ENCODE results near the gene CWC25. TPM values are rescaled to one million over a fixed set of nuclear protein-coding genes. Genes with fewer than 3 reads are reported as not detected.
A peak's percentile ranks its signal among the peaks of the same experiment; 100 is the strongest.

CWC25 gene
- total and polyA plus RNA-seq, 2 of the 13 experiments (the other 11 are each of a cell fraction or from before 2014, with no cell fraction given), result 15.6 to 22.7 TPM

DNA sequence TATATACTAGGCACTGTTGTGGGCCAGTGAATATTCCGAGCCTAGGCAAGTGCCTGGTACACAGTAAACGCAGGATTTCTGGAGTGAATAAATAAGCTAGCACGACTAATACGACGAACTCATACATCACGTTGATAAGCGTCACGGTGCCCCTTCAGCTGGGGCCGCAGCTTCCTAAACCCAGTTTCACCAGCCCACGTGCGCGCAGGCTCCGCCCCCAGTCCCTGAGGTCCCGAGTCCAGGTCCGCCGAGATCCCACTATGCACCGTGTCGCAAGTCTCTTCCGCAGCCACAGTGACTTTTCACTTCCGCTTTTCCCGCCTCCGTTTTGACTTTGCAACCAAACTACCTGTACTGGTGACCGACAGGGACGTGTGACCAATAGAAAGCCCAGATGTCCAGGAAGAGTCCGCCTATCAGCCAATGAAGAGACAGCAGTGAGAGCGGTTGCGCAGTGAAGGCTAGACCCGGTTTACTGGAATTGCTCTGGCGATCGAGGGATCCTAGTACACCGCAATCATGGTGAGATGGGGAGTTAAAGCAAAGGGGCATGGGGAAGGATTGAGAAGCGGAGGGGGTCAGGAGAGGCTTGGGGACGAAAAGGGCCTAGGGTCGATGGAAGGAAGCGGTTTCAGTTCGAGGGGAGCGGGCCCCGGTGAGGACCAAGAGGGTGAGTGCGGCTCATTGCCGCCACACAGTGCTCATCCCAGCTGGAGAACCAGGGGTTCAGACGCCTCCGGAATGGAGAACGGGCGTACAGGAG is 72.6 kb downstream of the CWC25 start, which contains the start of gene PSMB3 (continued):
- TF ChIP-seq THYN1 (CRISPR knock-in tag; IDR thresholded peaks at IDR 0.05; ENCODE audit: borderline replicate concordance, low read depth) (no peak), ZNF572 (CRISPR knock-in tag; IDR thresholded peaks at IDR 0.05) (no peak), AKAP8 (CRISPR knock-in tag; IDR thresholded peaks at IDR 0.05) (peak; percentile 84; the same call in 1 of the 2 replicates), HNRNPH1 (optimal IDR thresholded peaks at IDR 0.05; ENCODE audit: low read depth, low read length) (no peak), ESRRA (CRISPR knock-in tag; IDR thresholded peaks at IDR 0.05; ENCODE audit: low read depth) (peak; percentile 34; the same call in 1 of the 2 replicates), NPAS2 (CRISPR knock-in tag; IDR thresholded peaks at IDR 0.05; ENCODE audit: borderline replicate concordance) (no peak), DMAP1 (CRISPR knock-in tag; IDR thresholded peaks at IDR 0.05) (peak; percentile 96), HNF4A (CRISPR knock-in tag; IDR thresholded peaks at IDR 0.05) (peak; percentile 72), RFXANK (CRISPR knock-in tag; IDR thresholded peaks at IDR 0.05) (no peak), RFX3 (CRISPR knock-in tag; IDR thresholded peaks at IDR 0.05) (0 out of 2 replicates have a peak, but pooled peaks have one; percentile 7), SATB2 (CRISPR knock-in tag; IDR thresholded peaks at IDR 0.05) (no peak), MAF1 (CRISPR knock-in tag; IDR thresholded peaks at IDR 0.05; ENCODE audit: borderline replicate concordance) (0 out of 2 replicates have a peak, but pooled peaks have one; percentile 59), NCOA1 (CRISPR knock-in tag; IDR thresholded peaks at IDR 0.05) (peak; percentile 64; the same call in 1 of the 2 replicates)
- TF ChIP-seq, protein P1, sequence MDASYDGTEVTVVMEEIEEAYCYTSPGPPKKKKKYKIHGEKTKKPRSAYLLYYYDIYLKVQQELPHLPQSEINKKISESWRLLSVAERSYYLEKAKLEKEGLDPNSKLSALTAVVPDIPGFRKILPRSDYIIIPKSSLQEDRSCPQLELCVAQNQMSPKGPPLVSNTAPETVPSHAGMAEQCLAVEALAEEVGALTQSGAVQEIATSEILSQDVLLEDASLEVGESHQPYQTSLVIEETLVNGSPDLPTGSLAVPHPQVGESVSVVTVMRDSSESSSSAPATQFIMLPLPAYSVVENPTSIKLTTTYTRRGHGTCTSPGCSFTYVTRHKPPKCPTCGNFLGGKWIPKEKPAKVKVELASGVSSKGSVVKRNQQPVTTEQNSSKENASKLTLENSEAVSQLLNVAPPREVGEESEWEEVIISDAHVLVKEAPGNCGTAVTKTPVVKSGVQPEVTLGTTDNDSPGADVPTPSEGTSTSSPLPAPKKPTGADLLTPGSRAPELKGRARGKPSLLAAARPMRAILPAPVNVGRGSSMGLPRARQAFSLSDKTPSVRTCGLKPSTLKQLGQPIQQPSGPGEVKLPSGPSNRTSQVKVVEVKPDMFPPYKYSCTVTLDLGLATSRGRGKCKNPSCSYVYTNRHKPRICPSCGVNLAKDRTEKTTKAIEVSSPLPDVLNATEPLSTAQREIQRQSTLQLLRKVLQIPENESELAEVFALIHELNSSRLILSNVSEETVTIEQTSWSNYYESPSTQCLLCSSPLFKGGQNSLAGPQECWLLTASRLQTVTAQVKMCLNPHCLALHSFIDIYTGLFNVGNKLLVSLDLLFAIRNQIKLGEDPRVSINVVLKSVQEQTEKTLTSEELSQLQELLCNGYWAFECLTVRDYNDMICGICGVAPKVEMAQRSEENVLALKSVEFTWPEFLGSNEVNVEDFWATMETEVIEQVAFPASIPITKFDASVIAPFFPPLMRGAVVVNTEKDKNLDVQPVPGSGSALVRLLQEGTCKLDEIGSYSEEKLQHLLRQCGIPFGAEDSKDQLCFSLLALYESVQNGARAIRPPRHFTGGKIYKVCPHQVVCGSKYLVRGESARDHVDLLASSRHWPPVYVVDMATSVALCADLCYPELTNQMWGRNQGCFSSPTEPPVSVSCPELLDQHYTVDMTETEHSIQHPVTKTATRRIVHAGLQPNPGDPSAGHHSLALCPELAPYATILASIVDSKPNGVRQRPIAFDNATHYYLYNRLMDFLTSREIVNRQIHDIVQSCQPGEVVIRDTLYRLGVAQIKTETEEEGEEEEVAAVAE (CRISPR knock-in tag; IDR thresholded peaks at IDR 0.05; ENCODE audit: borderline replicate concordance), result peak; percentile 92
- TF ChIP-seq, protein P2, sequence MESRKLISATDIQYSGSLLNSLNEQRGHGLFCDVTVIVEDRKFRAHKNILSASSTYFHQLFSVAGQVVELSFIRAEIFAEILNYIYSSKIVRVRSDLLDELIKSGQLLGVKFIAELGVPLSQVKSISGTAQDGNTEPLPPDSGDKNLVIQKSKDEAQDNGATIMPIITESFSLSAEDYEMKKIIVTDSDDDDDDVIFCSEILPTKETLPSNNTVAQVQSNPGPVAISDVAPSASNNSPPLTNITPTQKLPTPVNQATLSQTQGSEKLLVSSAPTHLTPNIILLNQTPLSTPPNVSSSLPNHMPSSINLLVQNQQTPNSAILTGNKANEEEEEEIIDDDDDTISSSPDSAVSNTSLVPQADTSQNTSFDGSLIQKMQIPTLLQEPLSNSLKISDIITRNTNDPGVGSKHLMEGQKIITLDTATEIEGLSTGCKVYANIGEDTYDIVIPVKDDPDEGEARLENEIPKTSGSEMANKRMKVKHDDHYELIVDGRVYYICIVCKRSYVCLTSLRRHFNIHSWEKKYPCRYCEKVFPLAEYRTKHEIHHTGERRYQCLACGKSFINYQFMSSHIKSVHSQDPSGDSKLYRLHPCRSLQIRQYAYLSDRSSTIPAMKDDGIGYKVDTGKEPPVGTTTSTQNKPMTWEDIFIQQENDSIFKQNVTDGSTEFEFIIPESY (CRISPR knock-in tag; IDR thresholded peaks at IDR 0.05), result peak; percentile 63
- TF ChIP-seq, protein P3, sequence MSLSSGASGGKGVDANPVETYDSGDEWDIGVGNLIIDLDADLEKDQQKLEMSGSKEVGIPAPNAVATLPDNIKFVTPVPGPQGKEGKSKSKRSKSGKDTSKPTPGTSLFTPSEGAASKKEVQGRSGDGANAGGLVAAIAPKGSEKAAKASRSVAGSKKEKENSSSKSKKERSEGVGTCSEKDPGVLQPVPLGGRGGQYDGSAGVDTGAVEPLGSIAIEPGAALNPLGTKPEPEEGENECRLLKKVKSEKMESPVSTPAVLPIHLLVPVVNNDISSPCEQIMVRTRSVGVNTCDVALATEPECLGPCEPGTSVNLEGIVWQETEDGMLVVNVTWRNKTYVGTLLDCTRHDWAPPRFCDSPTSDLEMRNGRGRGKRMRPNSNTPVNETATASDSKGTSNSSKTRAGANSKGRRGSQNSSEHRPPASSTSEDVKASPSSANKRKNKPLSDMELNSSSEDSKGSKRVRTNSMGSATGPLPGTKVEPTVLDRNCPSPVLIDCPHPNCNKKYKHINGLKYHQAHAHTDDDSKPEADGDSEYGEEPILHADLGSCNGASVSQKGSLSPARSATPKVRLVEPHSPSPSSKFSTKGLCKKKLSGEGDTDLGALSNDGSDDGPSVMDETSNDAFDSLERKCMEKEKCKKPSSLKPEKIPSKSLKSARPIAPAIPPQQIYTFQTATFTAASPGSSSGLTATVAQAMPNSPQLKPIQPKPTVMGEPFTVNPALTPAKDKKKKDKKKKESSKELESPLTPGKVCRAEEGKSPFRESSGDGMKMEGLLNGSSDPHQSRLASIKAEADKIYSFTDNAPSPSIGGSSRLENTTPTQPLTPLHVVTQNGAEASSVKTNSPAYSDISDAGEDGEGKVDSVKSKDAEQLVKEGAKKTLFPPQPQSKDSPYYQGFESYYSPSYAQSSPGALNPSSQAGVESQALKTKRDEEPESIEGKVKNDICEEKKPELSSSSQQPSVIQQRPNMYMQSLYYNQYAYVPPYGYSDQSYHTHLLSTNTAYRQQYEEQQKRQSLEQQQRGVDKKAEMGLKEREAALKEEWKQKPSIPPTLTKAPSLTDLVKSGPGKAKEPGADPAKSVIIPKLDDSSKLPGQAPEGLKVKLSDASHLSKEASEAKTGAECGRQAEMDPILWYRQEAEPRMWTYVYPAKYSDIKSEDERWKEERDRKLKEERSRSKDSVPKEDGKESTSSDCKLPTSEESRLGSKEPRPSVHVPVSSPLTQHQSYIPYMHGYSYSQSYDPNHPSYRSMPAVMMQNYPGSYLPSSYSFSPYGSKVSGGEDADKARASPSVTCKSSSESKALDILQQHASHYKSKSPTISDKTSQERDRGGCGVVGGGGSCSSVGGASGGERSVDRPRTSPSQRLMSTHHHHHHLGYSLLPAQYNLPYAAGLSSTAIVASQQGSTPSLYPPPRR (CRISPR knock-in tag; IDR thresholded peaks at IDR 0.05; ENCODE audit: borderline replicate concordance), result no peak
- TF ChIP-seq, protein P4, sequence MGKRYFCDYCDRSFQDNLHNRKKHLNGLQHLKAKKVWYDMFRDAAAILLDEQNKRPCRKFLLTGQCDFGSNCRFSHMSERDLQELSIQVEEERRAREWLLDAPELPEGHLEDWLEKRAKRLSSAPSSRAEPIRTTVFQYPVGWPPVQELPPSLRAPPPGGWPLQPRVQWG (CRISPR knock-in tag; IDR thresholded peaks at IDR 0.05; ENCODE audit: borderline replicate concordance, low read depth), result no peak

Data from HepG2 (cell line).